T-helper 1 cell treated with Interleukin-12 subunit alpha and Interleukin-12 subunit beta and Interleukin-4 antibody, amounts not matched to agents 30 ng/mL and 1 ng/mL, for 36 hours (primary cell): Measurements from ENCODE around the gene ARHGAP33. TPM values are rescaled to one million over a fixed set of nuclear protein-coding genes. Genes with fewer than 3 reads are reported as not detected.
"Not testable (repeated sequence)": the region's sequence is repeated elsewhere in the genome, so short reads cannot be mapped to it uniquely, and the experiment has no call there.

Source experiments
- intact Hi-C: fragments of 100-400 bp; cut with micrococcal nuclease; formaldehyde crosslinking; loops from one replicate; pipeline ENCODE4 v1.15.1; 2024
- total RNA-seq: library from RNA; stranded (reverse); gene quantifications from 2 replicates; pipeline ENCODE4 v1.2.3, GENCODE V29; 2022

The ARHGAP33 gene
- total RNA-seq, 1 donor from 2014 or later = 43.7 TPM

- intact Hi-C loops = no loop called here
Observed at GRCh38 chr19:35753634-35754369, 21.6 kb upstream of the ARHGAP33 start.

- intact Hi-C loops = no loop called here
Observed at GRCh38 chr19:35754370-35755130, 20.8 kb upstream of the ARHGAP33 start.

- intact Hi-C loops = no loop called here
Observed at GRCh38 chr19:35755131-35755549, 20.2 kb upstream of the ARHGAP33 start.

GRCh38 chr19:35755550-35756376 is 19.6 kb upstream of the ARHGAP33 start:
- intact Hi-C loops = no loop called here

GRCh38 chr19:35756377-35757230 is 18.8 kb upstream of the ARHGAP33 start, which contains the start of gene HSPB6:
HSPB6 (minus strand) TSS chr19:35757029; CDS start chr19:35757008, 21 bp downstream.
- intact Hi-C loops = no loop called here

- intact Hi-C loops = no loop called here
Observed at GRCh38 chr19:35757231-35757748, 18.1 kb upstream of the ARHGAP33 start.

GRCh38 chr19:35757749-35758608 is 17.4 kb upstream of the ARHGAP33 start, which contains the start of gene PROSER3:
PROSER3 (plus strand) TSS chr19:35758176; CDS start chr19:35758216, 40 bp downstream.
- intact Hi-C loops = loop anchor here (1.0 kb wide), 9 partner anchors 10 to 357 kb away; partner anchors contain the start of genes ARHGAP33, HAUS5, LIN37 and SDHAF1

GRCh38 chr19:35759697-35760096 is 15.7 kb upstream of the ARHGAP33 start:
- intact Hi-C loops = no loop called here

- intact Hi-C loops = no loop called here
Observed at GRCh38 chr19:35760711-35761349, 14.5 kb upstream of the ARHGAP33 start.

GRCh38 chr19:35764432-35765315 is 10.7 kb upstream of the ARHGAP33 start:
- intact Hi-C loops = no loop called here

- intact Hi-C loops = no loop called here
Observed at GRCh38 chr19:35766571-35767104, 8.7 kb upstream of the ARHGAP33 start.

GRCh38 chr19:35767288-35768081 is 7.9 kb upstream of the ARHGAP33 start:
- intact Hi-C loops = no loop called here

GRCh38 chr19:35768082-35768421 is 7.3 kb upstream of the ARHGAP33 start:
- intact Hi-C loops = no loop called here

GRCh38 chr19:35772362-35772761 is 3.0 kb upstream of the ARHGAP33 start:
- intact Hi-C loops = not testable (repeated sequence)

GRCh38 chr19:35773020-35773806 is 2.2 kb upstream of the ARHGAP33 start:
- intact Hi-C loops = no loop called here
